K562 (cell line): Measurements from ENCODE around the gene GTPBP2. TPM values are rescaled to one million over a fixed set of nuclear protein-coding genes. Genes with fewer than 3 reads are reported as not detected.
A peak's percentile ranks its signal among the peaks of the same experiment; 100 is the strongest.

Experiments
- ADNP ChIP-seq: fragments of 200-800 bp; sonication (Bioruptor generic); IDR thresholded peaks from 2 replicates; pipeline ENCODE4 v1.6.1; 2016; ENCODE audit warnings: missing genetic modification characterization, missing compliant biosample characterization
- ATF1 ChIP-seq, 2 experiments: fragments of 450-650 bp in 1 of 2; IDR thresholded peaks; 2 replicates each; pipeline ENCODE4 v1.6.1; 2016; ENCODE audit warnings: missing compliant biosample characterization in 1 of 2, missing genetic modification characterization in 1 of 2
- CBX5 ChIP-seq: IDR thresholded peaks from 2 replicates; pipeline ENCODE4 v1.6.1; 2014; ENCODE audit warnings: low read depth, borderline replicate concordance
- CREB1 ChIP-seq, 2 experiments: sonication (generic) in 1 of 2; formaldehyde crosslinking in 1 of 2; IDR thresholded peaks; 2 replicates each; pipeline versions ENCODE4 v1.6.1 to v1.8.0; 2012 to 2022; ENCODE audit warnings: inconsistent platforms in 1 of 2, mild to moderate bottlenecking in 1 of 2, missing genetic modification reagents in 1 of 2, moderate library complexity in 1 of 2
- FOXJ3 ChIP-seq: sonication (generic); formaldehyde crosslinking; IDR thresholded peaks from 2 replicates; pipeline ENCODE4 v1.4.0; 2020; ENCODE audit warnings: mild to moderate bottlenecking, missing genetic modification reagents
- GTF2F1 ChIP-seq: IDR thresholded peaks from 2 replicates; pipeline ENCODE4 v1.6.1; 2011; ENCODE audit warnings: low read depth, low read length, improper control_type of control experiment
- HOXB6 ChIP-seq: fragments of 250-450 bp; sonication (Bioruptor Pico); IDR thresholded peaks from 2 replicates; pipeline ENCODE4 v1.5.1; 2022; ENCODE audit warnings: mild to moderate bottlenecking, borderline replicate concordance
- KAT7 ChIP-seq: sonication (generic); formaldehyde crosslinking; IDR thresholded peaks from 2 replicates; pipeline ENCODE4 v1.8.0; 2022; ENCODE audit warnings: missing genetic modification reagents, mild to moderate bottlenecking, borderline replicate concordance
- KDM4B ChIP-seq, 2 experiments: fragments of 450-650 bp in 1 of 2; sonication (generic) in 1 of 2; IDR thresholded peaks; 2 replicates each; pipeline ENCODE4 v1.6.1; 2016 to 2017; ENCODE audit warnings: borderline replicate concordance in 2 of 2, antibody characterized with exemption in 1 of 2, low read depth in 1 of 2, mild to moderate bottlenecking in 1 of 2
- L3MBTL2 ChIP-seq: fragments of 450-650 bp; IDR thresholded peaks from 2 replicates; pipeline ENCODE4 v1.6.1; 2016; ENCODE audit warnings: mild to moderate bottlenecking, moderate library complexity
- MTA3 ChIP-seq: fragments of 450-650 bp; formaldehyde crosslinking; IDR thresholded peaks from 2 replicates; pipeline ENCODE4 v1.6.1; 2017; ENCODE audit warnings: mild to moderate bottlenecking, borderline replicate concordance
- NCOA4 ChIP-seq: fragments of 450-650 bp; IDR thresholded peaks from 2 replicates; pipeline ENCODE4 v1.6.1; 2018; ENCODE audit warnings: mild to moderate bottlenecking; ENCODE audit not compliant: partially characterized antibody
- PKNOX1 ChIP-seq: fragments of 450-650 bp; IDR thresholded peaks from 2 replicates; pipeline ENCODE4 v1.6.1; 2016
- RAD51 ChIP-seq: fragments of 450-650 bp; IDR thresholded peaks from 2 replicates; pipeline ENCODE4 v1.7.1; 2016; ENCODE audit warnings: low read depth, mild to moderate bottlenecking, borderline replicate concordance
- SREBF1 ChIP-seq: fragments of 150-350 bp; IDR thresholded peaks from 2 replicates; pipeline ENCODE4 v1.6.1; 2014; ENCODE audit warnings: antibody characterized with exemption, low read depth, low read length, borderline replicate concordance
- STAG1 ChIP-seq: sonication (generic); formaldehyde crosslinking; IDR thresholded peaks from 2 replicates; pipeline ENCODE4 v1.5.0; 2020; ENCODE audit warnings: missing genetic modification reagents, borderline replicate concordance
- TAL1 ChIP-seq: fragments of 450-650 bp; IDR thresholded peaks from 2 replicates; pipeline ENCODE4 v1.6.1; 2016; ENCODE audit warnings: mild to moderate bottlenecking
- TBP ChIP-seq: optimal IDR thresholded peaks from 2 replicates; pipeline ENCODE3; 2011; ENCODE audit warnings: low read depth, low read length, improper control_type of control experiment
- ZNF224 ChIP-seq: sonication (generic); formaldehyde crosslinking; IDR thresholded peaks from 2 replicates; pipeline ENCODE4 v1.8.0; 2022; ENCODE audit warnings: mild to moderate bottlenecking, missing genetic modification reagents
- ZNF274 ChIP-seq: IDR thresholded peaks from 2 replicates; pipeline ENCODE4 v1.6.1; 2011; ENCODE audit warnings: low read depth, mild to moderate bottlenecking, low read length, moderate library complexity, borderline replicate concordance
- ZNF280A ChIP-seq: fragments of 450-650 bp; IDR thresholded peaks from 2 replicates; pipeline ENCODE4 v1.6.1; 2018; ENCODE audit warnings: mild to moderate bottlenecking, low read depth; ENCODE audit not compliant: partially characterized antibody
- ZNF696 ChIP-seq: fragments of 250-450 bp; sonication (Bioruptor Pico); conservative IDR thresholded peaks from 2 replicates; pipeline ENCODE4 v1.4.0; 2020; ENCODE audit warnings: mild to moderate bottlenecking, moderate library complexity
- ZSCAN32 ChIP-seq: fragments of 450-650 bp; formaldehyde crosslinking; IDR thresholded peaks from 2 replicates; pipeline ENCODE4 v1.4.0; 2020; ENCODE audit warnings: mild to moderate bottlenecking, moderate library complexity
- polyA plus RNA-seq, 8 experiments: library from polyadenylated mRNA; depleted of rRNA in 4 of 8; stranded (reverse) in 5 of 8; unstranded in 3 of 8; fragments of >200 nt; fragmentation: Nextera tagmentation in 2 of 8; fragmentation: Illumina TruSeq in 1 of 8; extraction: Ambion mirVana in 2 of 8; extraction: Trizol in 1 of 8; gene quantifications; 2 replicates each; pipeline versions ENCODE4 v1.2.1 to v1.2.3, GENCODE V29; 2011 to 2014; ENCODE audit warnings: inconsistent platforms in 1 of 8, missing spikeins in 1 of 8
- total RNA-seq, 7 experiments: library from RNA; depleted of rRNA in 6 of 7; stranded (reverse); fragments of >200 nt in 6 of 7; fragmentation: Illumina TruSeq in 2 of 7; extraction: Trizol in 2 of 7; gene quantifications; 2 replicates each; pipeline versions ENCODE4 v1.2.1 to v1.2.3, GENCODE V29; 2011 to 2021; ENCODE audit warnings: low replicate concordance in 1 of 7
- TF ChIP-seq, protein P1 (sequence below), 3 experiments: fragments of 200-800 bp in 1 of 3; sonication (Bioruptor generic) in 1 of 3; sonication (generic) in 1 of 3; formaldehyde crosslinking in 1 of 3; IDR thresholded peaks; 2 replicates each; pipeline versions ENCODE4 v1.6.1 to v1.8.0; 2016 to 2022; ENCODE audit warnings: mild to moderate bottlenecking in 2 of 3, missing compliant biosample characterization in 2 of 3, missing genetic modification characterization in 2 of 3, missing genetic modification reagents in 1 of 3

Gene GTPBP2
- total and polyA plus RNA-seq, 9 of the 15 experiments (the other 6 are each of a cell fraction or from before 2014, with no cell fraction given), result 48.4 to 196 (median 111) TPM

DNA sequence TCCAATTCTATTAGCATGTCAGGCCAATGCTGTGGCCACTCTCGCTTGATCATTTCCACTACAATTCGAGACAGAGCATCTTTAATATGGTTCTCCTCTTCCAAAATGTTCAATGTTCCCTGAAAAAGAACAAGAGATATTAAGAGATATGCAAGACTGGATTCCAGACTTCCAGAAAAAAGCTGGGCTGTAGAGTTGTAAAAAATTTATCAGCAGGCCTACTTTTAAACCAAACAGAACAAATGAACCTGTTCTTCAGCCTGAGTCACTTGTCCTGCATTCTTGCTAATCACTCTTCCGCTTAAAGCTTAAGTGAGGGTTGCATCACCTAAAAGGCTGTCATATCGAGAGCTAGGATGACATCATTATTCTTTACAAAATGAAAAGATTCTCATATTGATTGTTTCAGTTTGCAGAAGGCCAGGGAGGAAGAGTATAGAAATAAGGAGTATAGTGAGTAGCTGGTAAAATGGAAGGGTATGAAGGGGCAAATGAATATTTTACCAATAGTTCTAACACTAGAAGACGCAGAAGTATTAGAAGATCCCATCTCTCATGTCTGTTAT lies 58.1 kb downstream of the GTPBP2 start (continued):
- TF ChIP-seq L3MBTL2, result no peak
- TF ChIP-seq NCOA4, result no peak
- no peak for TF ChIP-seq ADNP (tag)
- no peak for TF ChIP-seq KAT7
- TF ChIP-seq CREB1 (IDR thresholded peaks at IDR 0.05), result no peak
- peak; percentile 55; the same call in 1 of the 2 replicates for TF ChIP-seq CREB1 (CRISPR knock-in tag; IDR thresholded peaks at IDR 0.05)
- TF ChIP-seq RAD51, result no peak
- TF ChIP-seq ZNF274, result no peak
- TF ChIP-seq, protein P1, sequence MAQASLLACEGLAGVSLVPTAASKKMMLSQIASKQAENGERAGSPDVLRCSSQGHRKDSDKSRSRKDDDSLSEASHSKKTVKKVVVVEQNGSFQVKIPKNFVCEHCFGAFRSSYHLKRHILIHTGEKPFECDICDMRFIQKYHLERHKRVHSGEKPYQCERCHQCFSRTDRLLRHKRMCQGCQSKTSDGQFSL (CRISPR knock-in tag; IDR thresholded peaks at IDR 0.05), result no peak
- TF ChIP-seq, protein P1 (tag; IDR thresholded peaks at IDR 0.05), result no peak
- TF ChIP-seq TAL1, result no peak
- TF ChIP-seq ZNF280A, result no peak
- TF ChIP-seq TBP, result no peak
- TF ChIP-seq ZNF224 (CRISPR knock-in tag), result no peak
- no peak for TF ChIP-seq STAG1 (CRISPR knock-in tag)
- TF ChIP-seq ZNF696 (CRISPR knock-in tag), result no peak
- TF ChIP-seq GTF2F1, result no peak
- no peak for TF ChIP-seq KDM4B (IDR thresholded peaks at IDR 0.05; ENCODE audit: borderline replicate concordance in 2 of 2, low read depth in 1 of 2)
- no peak for TF ChIP-seq FOXJ3 (CRISPR knock-in tag)
- TF ChIP-seq ZSCAN32 (CRISPR knock-in tag), result peak; percentile 72; the same call in 1 of the 2 replicates
- TF ChIP-seq HOXB6 (CRISPR knock-in tag), result no peak
- no peak for TF ChIP-seq SREBF1
- no peak for TF ChIP-seq CBX5
- TF ChIP-seq PKNOX1, result peak; percentile 79
- no peak for TF ChIP-seq MTA3
- no peak for TF ChIP-seq ATF1 (CRISPR knock-in tag; IDR thresholded peaks at IDR 0.05)
- peak; percentile 58 for TF ChIP-seq ATF1 (tag; IDR thresholded peaks at IDR 0.05)
